ENCODE measurements around the gene METTL21C.

Gene METTL21C

GRCh38 chr13:102698649-102698980 is 3.8 kb upstream of the METTL21C start:
- Histone ChIP-seq H3K18ac (ENCODE audit: low read length) (no peak overlapping the region), H3K4ac (ENCODE audit: low read depth, low read length) (no peak overlapping the region)

DNA sequence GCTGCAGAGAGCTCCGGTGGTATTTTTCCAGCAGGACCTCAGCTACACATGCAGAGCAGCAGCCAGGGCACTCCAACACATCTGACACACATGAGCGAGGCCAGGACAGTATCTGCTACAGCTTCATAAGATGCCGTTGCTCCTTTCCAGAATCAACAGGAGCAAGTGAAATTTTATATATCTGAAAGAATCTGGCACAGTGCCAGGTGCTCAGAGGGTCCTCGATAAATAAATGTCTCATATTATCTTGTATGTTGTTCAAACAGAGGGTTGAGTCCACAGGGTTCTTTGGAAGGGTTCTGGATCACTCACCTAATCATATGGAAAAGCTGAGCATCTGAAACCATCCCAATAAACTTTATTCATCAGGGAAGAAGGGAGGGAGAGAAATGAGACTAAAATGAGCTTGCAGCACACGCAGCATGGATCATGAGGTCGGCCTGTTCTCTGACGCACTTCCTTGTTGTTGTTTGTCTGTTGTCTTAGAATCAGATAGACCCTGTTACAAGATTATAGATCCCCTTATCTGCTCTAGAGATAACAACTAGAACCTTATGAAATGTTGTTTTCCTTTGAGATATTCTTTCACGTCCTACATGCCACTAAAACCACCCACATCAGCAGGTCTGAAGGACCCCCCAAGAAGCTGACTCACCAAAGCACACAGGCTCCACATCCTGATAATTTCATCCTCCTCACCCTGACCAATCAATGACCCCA is 3.2 kb upstream of the METTL21C start:
- Histone ChIP-seq H4K91ac (ENCODE audit: low read depth, low read length) (peak overlapping the region; percentile 74), H3K27ac (ENCODE audit: low read depth, low read length) (no peak overlapping the region), H3K4me2 (ENCODE audit: low read length) (no peak overlapping the region), H3K27me3 (ENCODE audit: insufficient read depth, low read length) (no peaks in the 10 kb centered on the region), H3K79me1 (ENCODE audit: low read length) (peaks cover 15% of the 10 kb centered on the region), H3K4ac (ENCODE audit: low read depth, low read length) (no peak overlapping the region), H3K9ac (ENCODE audit: low read length) (no peak overlapping the region), H3K9me3 (ENCODE audit: insufficient read depth, low read depth, low read length) (peaks cover 7% of the 10 kb centered on the region), H4K12ac (ENCODE audit: low read depth, low read length) (no peak overlapping the region), H2AFZ (ENCODE audit: insufficient read depth, low read length, poor library complexity) (no peak overlapping the region), H2AK5ac (ENCODE audit: low read length) (no peak overlapping the region), H3K18ac (ENCODE audit: low read length) (no peak overlapping the region), H3K36me3 (ENCODE audit: control insufficient read depth in 1 of 2, insufficient read depth in 2 of 2, low read length in 2 of 2) (no peaks in the 10 kb centered on the region), H2BK12ac (ENCODE audit: low read length) (no peak overlapping the region), H3K23ac (ENCODE audit: low read length) (no peak overlapping the region), H3K79me2 (ENCODE audit: control insufficient read depth, insufficient read depth, low read length, poor library complexity) (no peaks in the 10 kb centered on the region), H3K4me1 (ENCODE audit: control insufficient read depth in 1 of 2, insufficient read depth in 2 of 2, low read length in 2 of 2) (peaks cover 18 to 20% of the 10 kb centered on the region in 2 experiments), H2BK120ac (ENCODE audit: insufficient read depth, low read length, poor library complexity) (peak overlapping the region; percentile 4), H2BK5ac (ENCODE audit: low read depth, low read length, poor library complexity) (peak overlapping the region; percentile 54), H3K14ac (ENCODE audit: low read length) (no peak overlapping the region), H4K8ac (ENCODE audit: low read depth, low read length) (no peak overlapping the region), H3K4me3 (ENCODE audit: low read depth, low read length) (no peak overlapping the region)
- WGBS (ENCODE audit: extremely low coverage, insufficient coverage, insufficient read length), result no CpG with 5 or more reads among the region's 8 CpGs
- no peak for DNase-seq

More at GRCh38 chr13:102698649-102698980, 3.8 kb upstream of the METTL21C start:
- H3K9me3 ChIP-seq (ENCODE audit: insufficient read depth, low read depth, low read length), result peaks cover 7% of the 10 kb centered on the region
- no peak overlapping the region for H3K4me2 ChIP-seq (ENCODE audit: low read length)
- DNase-seq, result no peak
- H3K79me1 ChIP-seq (ENCODE audit: low read length), result peaks cover 17% of the 10 kb centered on the region
- H3K14ac ChIP-seq (ENCODE audit: low read length), result no peak overlapping the region
- H2BK12ac ChIP-seq (ENCODE audit: low read length), result no peak overlapping the region
- H2AK5ac ChIP-seq (ENCODE audit: low read length), result no peak overlapping the region
- H3K4me1 ChIP-seq (ENCODE audit: control insufficient read depth in 1 of 2, insufficient read depth in 2 of 2, low read length in 2 of 2), result peaks cover 18 to 23% of the 10 kb centered on the region in 2 experiments
- H3K9ac ChIP-seq (ENCODE audit: low read length), result no peak overlapping the region
- H2BK120ac ChIP-seq (ENCODE audit: insufficient read depth, low read length, poor library complexity), result no peak overlapping the region
- no CpG with 5 or more reads among the region's 2 CpGs for WGBS (ENCODE audit: extremely low coverage, insufficient coverage, insufficient read length)
- H3K27me3 ChIP-seq (ENCODE audit: insufficient read depth, low read length), result no peaks in the 10 kb centered on the region
- peak overlapping the region; percentile 38 for H2BK5ac ChIP-seq (ENCODE audit: low read depth, low read length, poor library complexity)
- no peak overlapping the region for H2AFZ ChIP-seq (ENCODE audit: insufficient read depth, low read length, poor library complexity)
- H4K91ac ChIP-seq (ENCODE audit: low read depth, low read length), result peak overlapping the region; percentile 4
- no peak overlapping the region for H3K27ac ChIP-seq (ENCODE audit: low read depth, low read length)
- no peaks in the 10 kb centered on the region for H3K79me2 ChIP-seq (ENCODE audit: control insufficient read depth, insufficient read depth, low read length, poor library complexity)
- no peak overlapping the region for H3K23ac ChIP-seq (ENCODE audit: low read length)
- H3K36me3 ChIP-seq (ENCODE audit: control insufficient read depth in 1 of 2, insufficient read depth in 2 of 2, low read length in 2 of 2), result no peaks in the 10 kb centered on the region
- no peak overlapping the region for H4K12ac ChIP-seq (ENCODE audit: low read depth, low read length)
- no peak overlapping the region for H3K4me3 ChIP-seq (ENCODE audit: low read depth, low read length)
- no peak overlapping the region for H4K8ac ChIP-seq (ENCODE audit: low read depth, low read length)

DNA sequence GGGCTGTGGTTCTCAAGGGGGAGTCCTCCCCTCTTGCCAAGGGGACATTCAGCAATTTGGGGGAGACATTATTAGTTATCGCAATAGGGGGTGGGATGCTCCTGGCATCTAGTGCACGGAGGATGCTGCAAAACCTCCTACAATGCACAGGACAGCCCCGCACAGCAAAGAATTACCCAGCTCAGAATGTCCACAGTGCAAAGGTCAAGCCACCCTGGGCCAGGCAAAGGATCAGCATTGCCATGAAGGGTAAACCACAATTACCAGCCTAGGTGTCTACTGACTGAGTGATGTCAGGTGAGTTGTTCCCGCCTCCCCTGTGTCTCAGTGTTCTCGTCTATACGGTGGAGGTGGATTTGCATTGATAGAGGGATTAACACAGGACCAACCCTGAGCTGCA is 2.4 kb upstream of the METTL21C start:
- no peak overlapping the region for H2AFZ ChIP-seq (ENCODE audit: insufficient read depth, low read length, poor library complexity)
- peaks cover 7% of the 10 kb centered on the region for H3K9me3 ChIP-seq (ENCODE audit: insufficient read depth, low read depth, low read length)
- H4K8ac ChIP-seq (ENCODE audit: low read depth, low read length), result no peak overlapping the region
- H4K12ac ChIP-seq (ENCODE audit: low read depth, low read length), result no peak overlapping the region
- H2BK120ac ChIP-seq (ENCODE audit: insufficient read depth, low read length, poor library complexity), result peak overlapping the region; percentile 52
- no peak overlapping the region for H3K23ac ChIP-seq (ENCODE audit: low read length)
- H3K79me2 ChIP-seq (ENCODE audit: control insufficient read depth, insufficient read depth, low read length, poor library complexity), result no peaks in the 10 kb centered on the region
- no peaks in the 10 kb centered on the region for H3K27me3 ChIP-seq (ENCODE audit: insufficient read depth, low read length)
- WGBS (ENCODE audit: extremely low coverage, insufficient coverage, insufficient read length), result no CpG with 5 or more reads among the region's 6 CpGs
- peak overlapping the region; percentile 74 for H4K91ac ChIP-seq (ENCODE audit: low read depth, low read length)
- H2BK5ac ChIP-seq (ENCODE audit: low read depth, low read length, poor library complexity), result peak overlapping the region; percentile 36
- peaks cover 18 to 20% of the 10 kb centered on the region in 2 experiments for H3K4me1 ChIP-seq (ENCODE audit: control insufficient read depth in 1 of 2, insufficient read depth in 2 of 2, low read length in 2 of 2)
- H3K4me2 ChIP-seq (ENCODE audit: low read length), result no peak overlapping the region
- H2AK5ac ChIP-seq (ENCODE audit: low read length), result no peak overlapping the region
- H3K79me1 ChIP-seq (ENCODE audit: low read length), result peaks cover 15% of the 10 kb centered on the region
- H3K18ac ChIP-seq (ENCODE audit: low read length), result no peak overlapping the region
- no peaks in the 10 kb centered on the region for H3K36me3 ChIP-seq (ENCODE audit: control insufficient read depth in 1 of 2, insufficient read depth in 2 of 2, low read length in 2 of 2)
- no peak overlapping the region for H3K9ac ChIP-seq (ENCODE audit: low read length)
- H3K4me3 ChIP-seq (ENCODE audit: low read depth, low read length), result no peak overlapping the region
- DNase-seq, result no peak
- peak overlapping the region; percentile 25 for H2BK12ac ChIP-seq (ENCODE audit: low read length)
- H3K27ac ChIP-seq (ENCODE audit: low read depth, low read length), result no peak overlapping the region
- H3K4ac ChIP-seq (ENCODE audit: low read depth, low read length), result no peak overlapping the region
- H3K14ac ChIP-seq (ENCODE audit: low read length), result peak overlapping the region; percentile 39

- H3K4ac ChIP-seq (ENCODE audit: low read depth, low read length), result no peak overlapping the region
- no peaks in the 10 kb centered on the region for H3K36me3 ChIP-seq (ENCODE audit: control insufficient read depth in 1 of 2, insufficient read depth in 2 of 2, low read length in 2 of 2)
- peaks cover 15% of the 10 kb centered on the region for H3K79me1 ChIP-seq (ENCODE audit: low read length)
- DNase-seq, result peak; percentile 71 to 82
- H3K27me3 ChIP-seq (ENCODE audit: insufficient read depth, low read length), result no peaks in the 10 kb centered on the region
- no peak overlapping the region for H4K12ac ChIP-seq (ENCODE audit: low read depth, low read length)
- H3K4me2 ChIP-seq (ENCODE audit: low read length), result no peak overlapping the region
- peak overlapping the region; percentile 26 for H4K8ac ChIP-seq (ENCODE audit: low read depth, low read length)
- no CpG with 5 or more reads among the region's 4 CpGs for WGBS (ENCODE audit: extremely low coverage, insufficient coverage, insufficient read length)
- no peaks in the 10 kb centered on the region for H3K79me2 ChIP-seq (ENCODE audit: control insufficient read depth, insufficient read depth, low read length, poor library complexity)
- H3K18ac ChIP-seq (ENCODE audit: low read length), result no peak overlapping the region
- peak overlapping the region; percentile 74 for H4K91ac ChIP-seq (ENCODE audit: low read depth, low read length)
- peaks cover 18 to 19% of the 10 kb centered on the region in 2 experiments for H3K4me1 ChIP-seq (ENCODE audit: control insufficient read depth in 1 of 2, insufficient read depth in 2 of 2, low read length in 2 of 2)
- peak overlapping the region; percentile 40 for H2BK12ac ChIP-seq (ENCODE audit: low read length)
- peak overlapping the region; percentile 67 for H3K27ac ChIP-seq (ENCODE audit: low read depth, low read length)
- H3K9me3 ChIP-seq (ENCODE audit: insufficient read depth, low read depth, low read length), result peaks cover 7% of the 10 kb centered on the region
- H3K23ac ChIP-seq (ENCODE audit: low read length), result no peak overlapping the region
- no peak overlapping the region for H3K14ac ChIP-seq (ENCODE audit: low read length)
- no peak overlapping the region for H2AFZ ChIP-seq (ENCODE audit: insufficient read depth, low read length, poor library complexity)
- H2BK5ac ChIP-seq (ENCODE audit: low read depth, low read length, poor library complexity), result peak overlapping the region; percentile 61
- peak overlapping the region; percentile 52 for H2BK120ac ChIP-seq (ENCODE audit: insufficient read depth, low read length, poor library complexity)
- no peak overlapping the region for H3K4me3 ChIP-seq (ENCODE audit: low read depth, low read length)
- no peak overlapping the region for H2AK5ac ChIP-seq (ENCODE audit: low read length)
- H3K9ac ChIP-seq (ENCODE audit: low read length), result no peak overlapping the region
Observed at GRCh38 chr13:102696465-102696864, 1.6 kb upstream of the METTL21C start.

All from trophoblast cell (in vitro differentiated cells and primary cell).